GM23338 (cell line): ENCODE results near the gene ATP8B4. TPM values are rescaled to one million over a fixed set of nuclear protein-coding genes. Genes with fewer than 3 reads are reported as not detected.

Source experiments
- ATAC-seq: fragments of 200-7000 bp; cut with Tn5 transposase; 3 replicates; pipeline ENCODE4 v1.9.1; 2020
- DNase-seq: peaks from one replicate; pipeline ENCODE4 v3.0.0-alpha.2; 2015; ENCODE audit warnings: low spot score
- H2AFZ ChIP-seq: fragments of 200-600 bp; sonication (generic); 2 replicates; pipeline ENCODE4 v1.8.0; 2016; ENCODE audit warnings: antibody characterized with exemption, mild to moderate bottlenecking, moderate library complexity
- H3F3A ChIP-seq: fragments of 200-600 bp; sonication (generic); replicated peaks from 2 replicates; pipeline ENCODE4 v1.8.0; 2017; ENCODE audit warnings: antibody characterized with exemption, mixed run types, low read depth
- H3K27ac ChIP-seq: fragments of 200-600 bp; sonication (generic); 2 replicates; pipeline ENCODE4 v1.6.1; 2016; ENCODE audit warnings: low read depth
- H3K27me3 ChIP-seq: fragments of 200-600 bp; sonication (generic); 2 replicates; pipeline ENCODE4 v1.8.0; 2016; ENCODE audit warnings: mild to moderate bottlenecking, mixed run types, moderate library complexity; ENCODE audit not compliant: insufficient read depth
- H3K36me3 ChIP-seq: fragments of 200-600 bp; sonication (generic); 2 replicates; pipeline ENCODE4 v1.8.0; 2016; ENCODE audit warnings: mild to moderate bottlenecking; ENCODE audit not compliant: insufficient read depth
- H3K4me1 ChIP-seq: fragments of 200-600 bp; sonication (generic); 2 replicates; pipeline ENCODE4 v1.8.0; 2016; ENCODE audit warnings: mild to moderate bottlenecking, moderate library complexity; ENCODE audit not compliant: insufficient read depth
- H3K4me2 ChIP-seq: fragments of 200-600 bp; sonication (generic); 2 replicates; pipeline ENCODE4 v1.7.1; 2017; ENCODE audit warnings: mixed run types
- H3K4me3 ChIP-seq: fragments of 200-600 bp; sonication (generic); 2 replicates; pipeline ENCODE4 v1.6.1; 2016; ENCODE audit warnings: mixed run types
- H3K79me2 ChIP-seq: fragments of 200-600 bp; sonication (generic); replicated peaks from 2 replicates; pipeline ENCODE4 v1.8.0; 2017; ENCODE audit warnings: mild to moderate bottlenecking; ENCODE audit not compliant: insufficient read depth
- H3K9me2 ChIP-seq: fragments of 200-600 bp; sonication (generic); 2 replicates; pipeline ENCODE4 v1.8.0; 2017; ENCODE audit not compliant: insufficient read depth
- H4K20me1 ChIP-seq: fragments of 200-600 bp; sonication (generic); replicated peaks from 2 replicates; pipeline ENCODE4 v1.8.0; 2017; ENCODE audit warnings: mild to moderate bottlenecking; ENCODE audit not compliant: insufficient read depth
- H3K27ac Mint-ChIP-seq: 2 replicates; pipeline ENCODE4 v1.8.0; 2020; ENCODE audit warnings: inconsistent platforms, mild to moderate bottlenecking, moderate library complexity, mixed read lengths
- H3K27me3 Mint-ChIP-seq: 3 replicates; pipeline ENCODE4 v1.8.0; 2022; ENCODE audit warnings: low read depth, mild to moderate bottlenecking, moderate library complexity, mixed read lengths, inconsistent platforms; ENCODE audit not compliant: insufficient read depth, poor library complexity
- H3K36me3 Mint-ChIP-seq: 3 replicates; pipeline ENCODE4 v1.8.0; 2021; ENCODE audit warnings: low read depth, mild to moderate bottlenecking, inconsistent platforms, moderate library complexity, mixed read lengths
- H3K4me1 Mint-ChIP-seq: 3 replicates; pipeline ENCODE4 v1.8.0; 2020; ENCODE audit warnings: mild to moderate bottlenecking, inconsistent platforms, mixed read lengths
- H3K4me3 Mint-ChIP-seq: 3 replicates; pipeline ENCODE4 v1.8.0; 2021; ENCODE audit warnings: moderate library complexity, mild to moderate bottlenecking, inconsistent platforms, mixed read lengths
- H3K9me3 Mint-ChIP-seq: 3 replicates; pipeline ENCODE4 v1.8.0; 2020; ENCODE audit warnings: moderate library complexity, mild to moderate bottlenecking, inconsistent platforms, mixed read lengths
- CREB1 ChIP-seq: fragments of 250-450 bp; sonication (Bioruptor Pico); IDR thresholded peaks from 2 replicates; pipeline ENCODE4 v1.5.0; 2020; ENCODE audit warnings: low read depth, mild to moderate bottlenecking, moderate library complexity
- EZH2 ChIP-seq: fragments of 200-600 bp; sonication (generic); IDR thresholded peaks from one replicate; pipeline ENCODE4 v1.8.0; 2017; ENCODE audit warnings: antibody characterized with exemption, mild to moderate bottlenecking, low read depth; ENCODE audit not compliant: unreplicated experiment
- EZH2phosphoT487 ChIP-seq: fragments of 200-600 bp; sonication (generic); IDR thresholded peaks from one replicate; pipeline ENCODE4 v1.8.1; 2018; ENCODE audit warnings: antibody characterized with exemption; ENCODE audit not compliant: unreplicated experiment
- JUNB ChIP-seq: IDR thresholded peaks from one replicate; pipeline ENCODE4 v1.6.1; 2016; ENCODE audit warnings: antibody characterized with exemption; ENCODE audit not compliant: unreplicated experiment
- NANOG ChIP-seq: IDR thresholded peaks from 2 replicates; pipeline ENCODE4 v1.6.1; 2016; ENCODE audit warnings: antibody characterized with exemption, borderline replicate concordance
- STAT1 ChIP-seq: IDR thresholded peaks from one replicate; pipeline ENCODE4 v1.6.1; 2016; ENCODE audit warnings: antibody characterized with exemption; ENCODE audit not compliant: unreplicated experiment
- ZNF114 ChIP-seq: fragments of 250-450 bp; sonication (Bioruptor Pico); IDR thresholded peaks from 2 replicates; pipeline ENCODE4 v1.5.0; 2020; ENCODE audit warnings: mild to moderate bottlenecking, moderate library complexity
- ZNF331 ChIP-seq: fragments of 250-450 bp; sonication (Bioruptor Pico); IDR thresholded peaks from 2 replicates; pipeline ENCODE4 v1.5.0; 2020; ENCODE audit warnings: low read depth, mild to moderate bottlenecking, moderate library complexity
- polyA plus RNA-seq: library from polyadenylated mRNA; unstranded; fragments of >200 nt; fragmentation: Nextera tagmentation; extraction: Ambion mirVana; gene quantifications from 2 replicates; pipeline ENCODE4 v1.2.1, GENCODE V29; 2016
- total RNA-seq: library from RNA; depleted of rRNA; stranded (reverse); fragments of >200 nt; shearing (Covaris generic); gene quantifications from 2 replicates; pipeline ENCODE4 v1.2.3, GENCODE V29; 2014
- TF ChIP-seq, protein P1 (sequence below): IDR thresholded peaks from one replicate; pipeline ENCODE4 v1.6.1; 2018; ENCODE audit warnings: antibody characterized with exemption; ENCODE audit not compliant: unreplicated experiment
- TF ChIP-seq, protein P2 (sequence below): IDR thresholded peaks from 2 replicates; pipeline ENCODE4 v1.6.1; 2016; ENCODE audit warnings: antibody characterized with exemption
- TF ChIP-seq, protein P3 (sequence below), 2 experiments: fragments of 200-600 bp in 1 of 2; sonication (generic) in 1 of 2; conservative IDR thresholded peaks; 2 replicates each; pipeline versions ENCODE4 v1.5.1 to v1.6.1; 2016 to 2017; ENCODE audit warnings: antibody characterized with exemption in 2 of 2, low read depth in 2 of 2, mild to moderate bottlenecking in 2 of 2, moderate library complexity in 1 of 2

The ATP8B4 gene
- total and polyA plus RNA-seq, 2 experiments from 2014 or later = 0.24 TPM; not detected in 1

- TF ChIP-seq, protein P1, sequence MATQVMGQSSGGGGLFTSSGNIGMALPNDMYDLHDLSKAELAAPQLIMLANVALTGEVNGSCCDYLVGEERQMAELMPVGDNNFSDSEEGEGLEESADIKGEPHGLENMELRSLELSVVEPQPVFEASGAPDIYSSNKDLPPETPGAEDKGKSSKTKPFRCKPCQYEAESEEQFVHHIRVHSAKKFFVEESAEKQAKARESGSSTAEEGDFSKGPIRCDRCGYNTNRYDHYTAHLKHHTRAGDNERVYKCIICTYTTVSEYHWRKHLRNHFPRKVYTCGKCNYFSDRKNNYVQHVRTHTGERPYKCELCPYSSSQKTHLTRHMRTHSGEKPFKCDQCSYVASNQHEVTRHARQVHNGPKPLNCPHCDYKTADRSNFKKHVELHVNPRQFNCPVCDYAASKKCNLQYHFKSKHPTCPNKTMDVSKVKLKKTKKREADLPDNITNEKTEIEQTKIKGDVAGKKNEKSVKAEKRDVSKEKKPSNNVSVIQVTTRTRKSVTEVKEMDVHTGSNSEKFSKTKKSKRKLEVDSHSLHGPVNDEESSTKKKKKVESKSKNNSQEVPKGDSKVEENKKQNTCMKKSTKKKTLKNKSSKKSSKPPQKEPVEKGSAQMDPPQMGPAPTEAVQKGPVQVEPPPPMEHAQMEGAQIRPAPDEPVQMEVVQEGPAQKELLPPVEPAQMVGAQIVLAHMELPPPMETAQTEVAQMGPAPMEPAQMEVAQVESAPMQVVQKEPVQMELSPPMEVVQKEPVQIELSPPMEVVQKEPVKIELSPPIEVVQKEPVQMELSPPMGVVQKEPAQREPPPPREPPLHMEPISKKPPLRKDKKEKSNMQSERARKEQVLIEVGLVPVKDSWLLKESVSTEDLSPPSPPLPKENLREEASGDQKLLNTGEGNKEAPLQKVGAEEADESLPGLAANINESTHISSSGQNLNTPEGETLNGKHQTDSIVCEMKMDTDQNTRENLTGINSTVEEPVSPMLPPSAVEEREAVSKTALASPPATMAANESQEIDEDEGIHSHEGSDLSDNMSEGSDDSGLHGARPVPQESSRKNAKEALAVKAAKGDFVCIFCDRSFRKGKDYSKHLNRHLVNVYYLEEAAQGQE = no peak
- TF ChIP-seq, protein P2, sequence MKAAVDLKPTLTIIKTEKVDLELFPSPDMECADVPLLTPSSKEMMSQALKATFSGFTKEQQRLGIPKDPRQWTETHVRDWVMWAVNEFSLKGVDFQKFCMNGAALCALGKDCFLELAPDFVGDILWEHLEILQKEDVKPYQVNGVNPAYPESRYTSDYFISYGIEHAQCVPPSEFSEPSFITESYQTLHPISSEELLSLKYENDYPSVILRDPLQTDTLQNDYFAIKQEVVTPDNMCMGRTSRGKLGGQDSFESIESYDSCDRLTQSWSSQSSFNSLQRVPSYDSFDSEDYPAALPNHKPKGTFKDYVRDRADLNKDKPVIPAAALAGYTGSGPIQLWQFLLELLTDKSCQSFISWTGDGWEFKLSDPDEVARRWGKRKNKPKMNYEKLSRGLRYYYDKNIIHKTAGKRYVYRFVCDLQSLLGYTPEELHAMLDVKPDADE = no peak
- TF ChIP-seq NANOG (no peak), ZNF331 (CRISPR knock-in tag) (no peak)
These were observed 59.1 kb downstream of the ATP8B4 start (continued) for GRCh38 chr15:50059883-50060282.

- H3K27me3 Mint-ChIP-seq = peaks cover 3% of the 10 kb centered on the region
- no peak for TF ChIP-seq JUNB
- no peak for TF ChIP-seq EZH2phosphoT487
- no peak for TF ChIP-seq ZNF331 (CRISPR knock-in tag)
- TF ChIP-seq, protein P2 = no peak
- TF ChIP-seq, protein P3, sequence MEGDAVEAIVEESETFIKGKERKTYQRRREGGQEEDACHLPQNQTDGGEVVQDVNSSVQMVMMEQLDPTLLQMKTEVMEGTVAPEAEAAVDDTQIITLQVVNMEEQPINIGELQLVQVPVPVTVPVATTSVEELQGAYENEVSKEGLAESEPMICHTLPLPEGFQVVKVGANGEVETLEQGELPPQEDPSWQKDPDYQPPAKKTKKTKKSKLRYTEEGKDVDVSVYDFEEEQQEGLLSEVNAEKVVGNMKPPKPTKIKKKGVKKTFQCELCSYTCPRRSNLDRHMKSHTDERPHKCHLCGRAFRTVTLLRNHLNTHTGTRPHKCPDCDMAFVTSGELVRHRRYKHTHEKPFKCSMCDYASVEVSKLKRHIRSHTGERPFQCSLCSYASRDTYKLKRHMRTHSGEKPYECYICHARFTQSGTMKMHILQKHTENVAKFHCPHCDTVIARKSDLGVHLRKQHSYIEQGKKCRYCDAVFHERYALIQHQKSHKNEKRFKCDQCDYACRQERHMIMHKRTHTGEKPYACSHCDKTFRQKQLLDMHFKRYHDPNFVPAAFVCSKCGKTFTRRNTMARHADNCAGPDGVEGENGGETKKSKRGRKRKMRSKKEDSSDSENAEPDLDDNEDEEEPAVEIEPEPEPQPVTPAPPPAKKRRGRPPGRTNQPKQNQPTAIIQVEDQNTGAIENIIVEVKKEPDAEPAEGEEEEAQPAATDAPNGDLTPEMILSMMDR (conservative IDR thresholded peaks at IDR 0.05; ENCODE audit: low read depth in 2 of 2) = no peak
- no peak for TF ChIP-seq STAT1
- TF ChIP-seq, protein P1 = no peak
- TF ChIP-seq CREB1 (CRISPR knock-in tag) = no peak
- no peak for TF ChIP-seq ZNF114 (CRISPR knock-in tag)
- no peak for TF ChIP-seq EZH2
These were observed 59.7 kb downstream of the ATP8B4 start for GRCh38 chr15:50059203-50059772.

More at GRCh38 chr15:50059203-50059772, 59.7 kb downstream of the ATP8B4 start:
- H2AFZ ChIP-seq = peak overlapping the region; percentile 30; the same call in 1 of the 2 replicates
- H3K4me1 ChIP-seq = peaks cover 12% of the 10 kb centered on the region
- no peak overlapping the region for H3K4me2 ChIP-seq
- DNase-seq = no peak
- H3K27me3 ChIP-seq = no peaks in the 10 kb centered on the region
- no peak overlapping the region for H3K4me3 ChIP-seq
- H3K79me2 ChIP-seq = no peaks in the 10 kb centered on the region
- H3K36me3 ChIP-seq = no peaks in the 10 kb centered on the region
- H3K27ac ChIP-seq = no peak overlapping the region
- no peaks in the 10 kb centered on the region for H3K9me2 ChIP-seq
- ATAC-seq = no peak
- H3K9me3 Mint-ChIP-seq = no peaks in the 10 kb centered on the region
- H3F3A ChIP-seq = no peaks in the 10 kb centered on the region
- peaks cover 27% of the 10 kb centered on the region for H3K4me1 Mint-ChIP-seq
- H3K4me3 Mint-ChIP-seq = no peak overlapping the region
- no peaks in the 10 kb centered on the region for H3K36me3 Mint-ChIP-seq
- H4K20me1 ChIP-seq = no peaks in the 10 kb centered on the region
- H3K27ac Mint-ChIP-seq = no peak overlapping the region
